Suppressor macrophage treated with lipopolysaccharide for 4 hours (primary cell): ENCODE results near the gene MRPL27.
"Not testable (repeated sequence)": the region's sequence is repeated elsewhere in the genome, so short reads cannot be mapped to it uniquely, and the experiment has no call there.

Source experiments
- DNase-seq: peaks from one replicate; pipeline ENCODE4 v3.0.0-alpha.2; 2020

The MRPL27 gene

DNA sequence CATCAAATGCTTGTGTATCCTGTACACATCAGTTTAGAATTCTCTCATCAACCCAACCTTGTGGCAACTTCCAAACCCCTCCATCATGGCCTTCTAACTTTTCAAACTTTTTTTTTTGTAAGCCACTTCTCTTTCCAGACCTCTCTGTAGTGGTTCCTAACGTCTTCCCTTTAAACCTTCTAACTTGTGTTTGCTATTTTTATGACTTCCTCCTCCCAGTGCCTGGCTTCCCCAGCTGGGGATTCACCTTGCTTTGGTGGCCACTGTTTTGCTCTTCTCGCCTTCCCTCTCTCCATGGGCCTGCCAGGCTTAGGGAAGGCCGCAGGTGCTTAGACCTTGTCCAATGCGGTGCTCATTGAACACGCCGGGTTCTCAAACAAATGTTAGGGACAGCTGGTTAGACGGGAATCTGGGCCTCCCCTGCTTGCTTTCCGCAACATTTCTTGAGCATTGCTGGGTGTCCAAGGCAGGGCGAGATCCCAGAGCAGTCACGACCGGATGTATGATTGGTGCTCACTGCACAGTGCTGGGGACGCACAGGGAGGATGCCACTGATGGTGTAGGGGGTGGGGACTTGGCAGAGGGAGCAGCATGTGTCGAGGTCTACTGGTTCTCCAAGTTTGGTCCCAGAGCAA, 28.1 kb downstream of the MRPL27 start:
- peak; percentile 10 for DNase-seq

DNA sequence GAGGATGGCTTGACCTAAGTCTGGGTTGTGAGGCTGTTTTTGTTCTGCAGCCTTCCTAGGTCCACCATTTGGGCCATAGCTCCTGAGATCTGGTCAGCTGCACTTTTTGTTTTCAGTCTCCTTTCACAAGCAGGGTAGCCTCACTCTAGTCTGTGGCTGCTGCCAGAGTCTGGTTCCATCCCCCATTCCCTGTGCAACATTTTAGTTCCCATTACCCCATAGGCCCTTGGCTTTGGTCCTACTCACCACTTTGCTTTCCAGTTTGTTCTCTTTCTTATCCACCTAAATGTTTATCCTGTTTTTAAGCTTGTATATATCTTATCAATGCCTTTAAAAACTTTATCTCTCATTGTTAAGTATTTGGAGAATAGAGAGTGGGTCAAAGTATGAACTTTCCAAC, 33.6 kb downstream of the MRPL27 start:
- no peak for DNase-seq

GRCh38 chr17:50338645-50339044, 34.3 kb downstream of the MRPL27 start:
- no peak for DNase-seq

- DNase-seq: no peak
Measured at GRCh38 chr17:50337956-50338355, 35.0 kb downstream of the MRPL27 start.

- not testable (repeated sequence) for DNase-seq
Measured at GRCh38 chr17:50333291-50334057, 39.5 kb downstream of the MRPL27 start.

GRCh38 chr17:50332196-50332595, 40.8 kb downstream of the MRPL27 start:
- peak; percentile 41 for DNase-seq

- DNase-seq: peak; percentile 66
Measured at GRCh38 chr17:50331085-50331791, 41.7 kb downstream of the MRPL27 start.

DNA sequence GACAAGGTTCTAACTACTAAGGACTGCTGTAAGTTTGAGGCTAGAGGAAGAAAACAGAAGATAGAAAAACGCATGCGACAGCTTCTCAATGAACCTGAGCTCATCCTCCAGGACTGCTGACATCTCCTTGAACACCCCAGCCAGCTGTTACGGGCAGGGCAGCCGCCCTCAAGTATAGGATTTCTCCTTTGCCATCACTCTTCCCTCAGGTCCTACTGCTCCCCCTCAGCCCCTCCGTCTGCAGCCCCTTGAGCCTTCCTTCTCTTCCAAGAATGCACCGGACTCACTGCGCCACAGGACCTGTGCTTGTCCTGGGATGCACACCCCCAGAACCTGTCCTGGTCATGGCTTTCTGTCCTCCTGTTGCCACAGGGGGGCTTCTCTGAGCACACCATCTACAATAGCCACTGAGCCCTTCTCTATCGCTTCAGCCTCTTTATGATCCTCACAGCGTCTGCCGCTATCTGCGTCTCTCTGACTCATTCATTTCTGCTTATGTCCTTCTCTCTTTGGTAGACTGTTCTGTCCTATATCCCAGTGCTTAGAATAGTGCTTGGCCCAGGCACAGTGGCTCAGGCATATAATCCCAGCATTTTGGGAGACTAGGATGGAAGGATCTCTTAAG, 42.7 kb downstream of the MRPL27 start:
- DNase-seq: no peak

- DNase-seq: no peak
Measured at GRCh38 chr17:50329716-50330115, 43.3 kb downstream of the MRPL27 start.

- no peak for DNase-seq
Measured at GRCh38 chr17:50328363-50329325, 44.3 kb downstream of the MRPL27 start.

DNA sequence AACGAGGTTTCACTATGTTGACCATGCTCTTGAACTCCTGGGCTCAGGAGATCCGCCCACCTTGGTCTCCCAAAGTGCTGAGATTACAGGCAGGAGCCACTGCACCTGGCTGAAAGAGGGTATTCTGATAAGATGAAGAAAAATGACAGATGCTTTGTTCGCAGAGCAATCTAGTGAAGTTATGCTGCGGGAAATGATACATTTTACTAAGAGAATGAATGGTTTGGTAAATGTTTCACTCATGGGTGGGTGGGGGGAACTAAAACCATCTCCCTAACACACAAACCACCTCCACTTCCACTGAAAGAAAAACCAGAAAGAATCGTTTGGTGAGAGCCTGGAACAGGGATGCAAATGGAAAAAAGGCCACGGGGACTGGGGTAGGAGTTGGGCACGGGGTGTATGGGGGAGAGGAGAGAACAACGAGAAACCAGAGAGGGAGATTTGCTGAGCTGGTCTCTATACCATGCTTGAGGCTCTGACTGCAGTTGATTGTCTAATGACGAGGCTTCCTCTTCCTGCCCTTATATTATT, 46.1 kb downstream of the MRPL27 start:
- DNase-seq: no peak

DNA sequence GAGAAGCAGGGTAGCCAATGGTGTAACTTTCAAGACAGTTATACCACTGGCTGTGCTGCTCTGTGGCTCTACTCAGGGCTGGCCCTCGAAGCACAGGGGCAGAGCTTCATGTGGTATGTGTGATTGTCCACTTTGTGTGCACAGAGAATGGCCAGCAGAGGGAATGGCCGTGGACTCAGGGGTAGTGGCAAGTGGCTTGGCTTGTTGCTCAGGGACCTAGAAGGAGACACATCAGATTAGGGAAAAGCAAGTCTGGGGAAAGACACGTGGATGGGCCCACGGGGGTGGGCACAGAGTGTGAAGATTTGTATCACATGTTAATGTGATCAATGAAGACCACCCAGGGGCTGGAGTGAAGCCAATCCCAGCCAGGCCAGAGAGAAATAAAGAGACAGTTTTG, 47.1 kb downstream of the MRPL27 start:
- no peak for DNase-seq

DNA sequence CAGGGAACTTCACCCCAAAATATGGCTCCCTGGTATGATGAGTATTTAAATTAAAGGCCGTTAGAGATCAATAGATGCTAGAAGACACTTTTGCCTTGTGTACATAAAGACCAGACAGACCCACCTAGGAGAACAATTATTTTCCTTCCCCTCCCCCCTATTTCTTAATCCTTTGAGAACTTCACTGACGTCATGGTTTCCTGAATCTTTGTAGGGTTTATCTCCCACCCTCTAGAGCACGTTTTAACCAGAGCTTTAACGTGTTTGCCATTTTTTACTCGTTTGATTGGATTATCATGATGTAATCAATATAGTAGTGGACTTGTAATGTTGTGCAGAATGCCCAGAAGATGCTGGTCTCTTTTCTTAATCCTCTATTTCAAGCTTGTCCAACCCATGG, 49.9 kb downstream of the MRPL27 start:
- no peak for DNase-seq

DNA sequence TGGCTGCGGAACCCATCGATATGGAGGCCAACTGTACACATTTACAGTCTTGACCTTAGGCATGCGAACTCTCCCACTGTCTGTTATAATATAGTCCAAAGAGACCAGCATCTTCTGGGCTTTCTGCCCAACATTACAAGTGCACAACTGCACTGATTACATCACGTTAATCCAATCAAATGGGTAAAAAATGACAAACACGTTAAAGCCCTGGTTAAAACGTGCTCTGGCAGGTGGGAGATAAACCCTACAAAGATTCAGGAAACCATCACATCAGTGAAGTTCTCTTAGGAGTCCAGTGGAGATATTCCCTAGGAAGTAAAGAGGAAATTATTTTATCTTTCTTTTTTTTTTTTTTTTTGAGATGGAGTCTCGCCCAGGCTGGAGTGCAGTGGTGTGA, 50.7 kb downstream of the MRPL27 start:
- DNase-seq: no peak

- no peak for DNase-seq
Measured at GRCh38 chr17:50319306-50320004, 53.5 kb downstream of the MRPL27 start.

- no peak for DNase-seq
Measured at GRCh38 chr17:50318501-50319285, 54.3 kb downstream of the MRPL27 start.
